Osteocyte (in vitro differentiated cells): ENCODE results near the gene KLHL2. TPM values are rescaled to one million over a fixed set of nuclear protein-coding genes. Genes with fewer than 3 reads are reported as not detected.

Experiments
- DNase-seq: peaks from one replicate; pipeline ENCODE4 v3.0.0; 2021; ENCODE audit warnings: mixed read lengths; ENCODE audit not compliant: unreplicated experiment; ENCODE audit errors: extremely low spot score
- H3K27ac Mint-ChIP-seq: one replicate; pipeline ENCODE4 v1.8.0; 2021; ENCODE audit warnings: mild to moderate bottlenecking, mixed read lengths; ENCODE audit not compliant: unreplicated experiment
- H3K27me3 Mint-ChIP-seq: one replicate; pipeline ENCODE4 v1.8.0; 2021; ENCODE audit warnings: mixed read lengths; ENCODE audit not compliant: unreplicated experiment
- H3K36me3 Mint-ChIP-seq: one replicate; pipeline ENCODE4 v1.8.0; 2021; ENCODE audit warnings: mixed read lengths; ENCODE audit not compliant: unreplicated experiment
- H3K4me1 Mint-ChIP-seq: one replicate; pipeline ENCODE4 v1.8.0; 2021; ENCODE audit warnings: mixed read lengths; ENCODE audit not compliant: unreplicated experiment
- H3K4me3 Mint-ChIP-seq: one replicate; pipeline ENCODE4 v1.8.0; 2021; ENCODE audit warnings: mild to moderate bottlenecking, moderate library complexity, mixed read lengths; ENCODE audit not compliant: unreplicated experiment
- H3K9me3 Mint-ChIP-seq: one replicate; pipeline ENCODE4 v1.8.0; 2021; ENCODE audit warnings: mixed read lengths; ENCODE audit not compliant: unreplicated experiment
- CTCF ChIP-seq: fragments of 200-600 bp; sonication (generic); IDR thresholded peaks from 2 replicates; pipeline ENCODE4 v1.5.0; 2021; ENCODE audit warnings: antibody characterized with exemption, mild to moderate bottlenecking, moderate library complexity
- total RNA-seq: library from RNA; stranded (reverse); gene quantifications from 2 replicates; pipeline ENCODE4 v1.2.1, GENCODE V29; 2021

Gene KLHL2
- total RNA-seq, 1 donor from 2014 or later, result 19.1 TPM

- Mint-ChIP-seq H3K4me1 (peaks cover 6% of the 10 kb centered on the region), H3K4me3 (no peak overlapping the region)
These were observed 14.4 kb upstream of the KLHL2 start for GRCh38 chr4:165192956-165193355.

GRCh38 chr4:165194368-165194767, 13.0 kb upstream of the KLHL2 start:
- no peak for DNase-seq
- TF ChIP-seq CTCF, result no peak
- H3K9me3 Mint-ChIP-seq, result no peaks in the 10 kb centered on the region
- H3K4me3 Mint-ChIP-seq, result no peak overlapping the region
- no peaks in the 10 kb centered on the region for H3K27me3 Mint-ChIP-seq
- no peak overlapping the region for H3K27ac Mint-ChIP-seq
- no peaks in the 10 kb centered on the region for H3K36me3 Mint-ChIP-seq
- peaks cover 6% of the 10 kb centered on the region for H3K4me1 Mint-ChIP-seq

More at GRCh38 chr4:165192956-165193355, 14.4 kb upstream of the KLHL2 start:
- Mint-ChIP-seq H3K36me3 (no peaks in the 10 kb centered on the region), H3K27ac (no peak overlapping the region), H3K9me3 (no peaks in the 10 kb centered on the region), H3K27me3 (no peaks in the 10 kb centered on the region)
- no peak for DNase-seq
- TF ChIP-seq CTCF, result no peak

GRCh38 chr4:165198329-165198728, 9.0 kb upstream of the KLHL2 start:
- Mint-ChIP-seq H3K9me3 (no peaks in the 10 kb centered on the region), H3K27me3 (no peaks in the 10 kb centered on the region), H3K27ac (no peak overlapping the region), H3K4me1 (no peaks in the 10 kb centered on the region), H3K4me3 (no peak overlapping the region), H3K36me3 (no peaks in the 10 kb centered on the region)
- DNase-seq, result no peak
- no peak for TF ChIP-seq CTCF

- Mint-ChIP-seq H3K27ac (no peak overlapping the region), H3K4me1 (peaks cover 2% of the 10 kb centered on the region), H3K9me3 (no peaks in the 10 kb centered on the region), H3K27me3 (no peaks in the 10 kb centered on the region), H3K36me3 (no peaks in the 10 kb centered on the region), H3K4me3 (no peak overlapping the region)
- no peak for DNase-seq
- no peak for TF ChIP-seq CTCF
These were observed 8.1 kb upstream of the KLHL2 start for GRCh38 chr4:165199286-165199685.

GRCh38 chr4:165199722-165200121, 7.6 kb upstream of the KLHL2 start:
- H3K27me3 Mint-ChIP-seq, result no peaks in the 10 kb centered on the region
- no peaks in the 10 kb centered on the region for H3K9me3 Mint-ChIP-seq
- no peaks in the 10 kb centered on the region for H3K36me3 Mint-ChIP-seq
- DNase-seq, result no peak
- no peak for TF ChIP-seq CTCF
- H3K27ac Mint-ChIP-seq, result no peak overlapping the region
- H3K4me3 Mint-ChIP-seq, result no peak overlapping the region
- H3K4me1 Mint-ChIP-seq, result peaks cover 2% of the 10 kb centered on the region
